T-helper 22 cell (primary cell): ENCODE data around the gene PRR19.

Experiments
- DNase-seq: peaks from one replicate; pipeline ENCODE4 v3.0.0-alpha.2; 2020; ENCODE audit warnings: low read depth

The PRR19 gene

GRCh38 chr19:42283188-42284065, 18.5 kb upstream of the PRR19 start:
- peak; percentile 94 for DNase-seq

GRCh38 chr19:42284066-42284501, 17.8 kb upstream of the PRR19 start:
- DNase-seq, result peak; percentile 82

- DNase-seq, result no peak
Observed at GRCh38 chr19:42284591-42285341, 17.2 kb upstream of the PRR19 start.

- no peak for DNase-seq
Observed at GRCh38 chr19:42285541-42285941, 16.4 kb upstream of the PRR19 start.

GRCh38 chr19:42285988-42286348, 16.0 kb upstream of the PRR19 start:
- DNase-seq, result no peak

- no peak for DNase-seq
Observed at GRCh38 chr19:42286349-42287016, 15.4 kb upstream of the PRR19 start.

- DNase-seq, result no peak
Observed at GRCh38 chr19:42287017-42287826, 14.7 kb upstream of the PRR19 start.

- DNase-seq, result no peak
Observed at GRCh38 chr19:42287827-42288107, 14.2 kb upstream of the PRR19 start.

- DNase-seq, result no peak
Observed at GRCh38 chr19:42288387-42288786, 13.5 kb upstream of the PRR19 start.

GRCh38 chr19:42288881-42289555, 12.9 kb upstream of the PRR19 start:
- DNase-seq, result no peak

GRCh38 chr19:42289556-42290041, 12.3 kb upstream of the PRR19 start:
- DNase-seq, result no peak

GRCh38 chr19:42290136-42290522, 11.8 kb upstream of the PRR19 start:
- no peak for DNase-seq

GRCh38 chr19:42290523-42291434, 11.2 kb upstream of the PRR19 start:
- no peak for DNase-seq

- no peak for DNase-seq
Observed at GRCh38 chr19:42291435-42291810, 10.5 kb upstream of the PRR19 start.

- DNase-seq, result no peak
Observed at GRCh38 chr19:42292042-42292960, 9.6 kb upstream of the PRR19 start.

GRCh38 chr19:42292963-42293362, 9.0 kb upstream of the PRR19 start:
- no peak for DNase-seq

GRCh38 chr19:42293540-42293939, 8.4 kb upstream of the PRR19 start:
- DNase-seq, result no peak

- DNase-seq, result no peak
Observed at GRCh38 chr19:42293948-42294347, 8.0 kb upstream of the PRR19 start.

GRCh38 chr19:42294471-42295137, 7.3 kb upstream of the PRR19 start:
- no peak for DNase-seq
